ENCODE results near the gene TUFT1.
A peak's percentile ranks its signal among the peaks of the same experiment; 100 is the strongest.

Gene TUFT1

GRCh38 chr1:151611288-151611790, 71.2 kb downstream of the TUFT1 start:
- H3K4me3 Mint-ChIP-seq, result peak overlapping the region; percentile 98
- no peak for TF ChIP-seq CTCF (IDR thresholded peaks at IDR 0.05)

DNA sequence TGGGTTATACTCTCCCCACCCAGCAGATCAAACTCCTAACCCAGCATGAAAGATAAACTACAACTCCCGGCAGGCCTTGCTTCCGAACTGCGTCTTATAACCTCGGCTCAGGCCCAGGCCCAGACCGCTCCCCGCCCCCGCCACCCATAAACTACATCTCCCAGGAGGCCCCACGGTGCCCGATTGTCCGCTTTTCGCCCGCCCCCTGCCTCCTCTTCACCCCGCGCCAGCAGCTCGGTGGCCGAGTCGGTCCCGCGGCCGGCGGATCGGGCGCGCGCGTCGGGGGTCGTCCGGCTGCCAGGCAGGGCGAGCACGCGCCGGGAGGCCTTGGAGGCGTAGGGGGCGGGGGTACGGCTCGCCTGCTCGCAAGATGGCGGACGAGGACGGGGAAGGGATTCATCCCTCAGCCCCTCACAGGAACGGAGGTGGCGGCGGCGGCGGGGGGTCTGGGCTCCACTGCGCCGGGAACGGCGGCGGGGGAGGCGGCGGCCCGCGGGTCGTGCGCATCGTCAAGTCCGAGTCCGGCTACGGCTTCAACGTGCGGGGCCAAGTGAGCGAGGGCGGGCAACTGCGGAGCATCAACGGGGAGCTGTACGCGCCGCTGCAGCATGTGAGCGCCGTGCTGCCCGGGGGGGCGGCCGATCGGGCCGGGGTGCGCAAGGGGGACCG, 71.9 kb downstream of the TUFT1 start, which contains the start of gene SNX27:
TSS of gene SNX27 (plus strand) at position 219 of the 669 bp plus-strand sequence. CDS start at position 371, 152 bp downstream.
- Mint-ChIP-seq H3K4me3 (peak within 1 kb of the TSS; percentile 98), H3K9me3 (no peaks in the 10 kb centered on the region), H3K27ac (peak within 1 kb of the TSS; percentile 96), H3K4me1 (peaks cover 40% of the 10 kb centered on the region), H3K27me3 (ENCODE audit: low read depth, poor library complexity) (peaks cover 6% of the 10 kb centered on the region), H3K36me3 (ENCODE audit: low read depth) (peaks cover 6% of the 10 kb centered on the region)
- DNase-seq, result peak; percentile 95
- TF ChIP-seq CTCF (IDR thresholded peaks at IDR 0.05), result no peak

More at GRCh38 chr1:151611288-151611790, 71.2 kb downstream of the TUFT1 start:
- H3K36me3 Mint-ChIP-seq (ENCODE audit: low read depth), result peaks cover 6% of the 10 kb centered on the region
- H3K4me1 Mint-ChIP-seq, result peaks cover 40% of the 10 kb centered on the region
- H3K27me3 Mint-ChIP-seq (ENCODE audit: low read depth, poor library complexity), result peaks cover 7% of the 10 kb centered on the region
- no peak overlapping the region for H3K27ac Mint-ChIP-seq
- no peaks in the 10 kb centered on the region for H3K9me3 Mint-ChIP-seq
- no peak for DNase-seq

DNA sequence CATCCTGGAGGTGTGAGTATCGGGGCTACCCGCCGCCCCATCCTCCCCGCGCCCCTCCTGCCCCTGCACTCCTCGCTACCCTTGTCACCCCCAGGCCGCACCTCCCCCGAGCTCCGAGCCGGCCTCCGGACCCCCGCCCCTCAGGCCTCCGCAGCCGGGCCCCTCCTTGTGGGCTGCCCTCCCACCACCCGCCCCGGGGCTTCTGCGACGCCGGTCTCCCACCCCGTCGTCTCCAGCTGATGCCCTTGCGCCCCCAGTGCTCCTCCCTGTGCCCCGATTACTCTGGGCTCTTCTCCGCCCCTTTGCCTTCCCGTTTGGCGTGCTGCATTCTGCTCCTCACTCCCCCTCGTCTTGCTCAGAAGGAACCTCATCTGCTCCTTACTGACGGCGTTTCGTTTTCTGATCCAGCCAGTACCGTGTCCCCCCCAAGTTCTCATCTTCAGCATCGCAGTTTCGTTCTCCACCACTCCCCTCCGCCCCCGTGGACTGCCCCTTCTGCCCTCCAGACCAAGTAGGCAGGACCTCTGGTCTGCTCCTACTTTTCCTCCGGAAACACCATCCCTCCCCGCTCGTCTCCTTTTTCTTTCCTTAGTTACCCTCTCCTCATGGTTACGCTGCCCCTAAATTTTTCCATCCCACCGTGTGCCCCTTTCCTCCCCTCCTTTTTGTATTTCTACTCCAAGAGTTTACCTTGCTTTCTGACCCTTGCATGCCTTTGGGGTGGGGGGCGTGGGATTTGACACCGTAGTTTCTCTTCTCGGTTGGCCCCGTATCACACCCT, 72.6 kb downstream of the TUFT1 start:
- peak overlapping the region; percentile 98 for H3K4me3 Mint-ChIP-seq
- DNase-seq, result peak; percentile 50
- peaks cover 2% of the 10 kb centered on the region for H3K27me3 Mint-ChIP-seq (ENCODE audit: low read depth, poor library complexity)
- no peaks in the 10 kb centered on the region for H3K9me3 Mint-ChIP-seq
- peaks cover 6% of the 10 kb centered on the region for H3K36me3 Mint-ChIP-seq (ENCODE audit: low read depth)
- no peak for TF ChIP-seq CTCF (IDR thresholded peaks at IDR 0.05)
- H3K4me1 Mint-ChIP-seq, result peaks cover 40% of the 10 kb centered on the region
- peak overlapping the region; percentile 96 for H3K27ac Mint-ChIP-seq

DNA sequence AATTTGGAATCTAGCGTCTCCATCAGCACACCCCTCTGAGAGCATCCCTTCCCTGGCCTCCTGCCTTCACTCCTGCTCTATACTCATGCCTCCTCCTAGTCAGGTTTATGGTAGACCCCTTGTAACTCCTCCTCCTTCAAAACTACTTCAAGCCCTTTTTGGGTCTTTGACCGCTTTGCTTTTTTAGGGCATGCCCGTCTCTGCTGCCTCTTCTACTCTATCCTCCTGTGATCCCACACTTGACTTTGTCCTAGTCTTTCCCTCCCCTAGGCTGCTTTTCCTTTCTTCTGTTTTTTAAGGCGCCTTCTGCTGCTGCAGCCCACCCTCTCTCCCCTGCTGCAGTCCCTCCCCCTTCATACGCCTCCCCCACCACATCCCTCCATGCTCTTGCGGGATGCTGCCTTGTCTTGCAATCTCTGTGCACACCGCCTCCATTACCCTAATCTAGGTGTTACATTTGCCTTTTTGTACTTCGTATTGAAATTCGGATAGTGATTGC, 73.2 kb downstream of the TUFT1 start:
- Mint-ChIP-seq H3K4me1 (peaks cover 42% of the 10 kb centered on the region), H3K27ac (peak overlapping the region; percentile 96), H3K36me3 (ENCODE audit: low read depth) (peaks cover 10% of the 10 kb centered on the region), H3K27me3 (ENCODE audit: low read depth, poor library complexity) (peaks cover 5% of the 10 kb centered on the region), H3K9me3 (no peaks in the 10 kb centered on the region), H3K4me3 (peak overlapping the region; percentile 98)
- peak; percentile 26 for DNase-seq
- TF ChIP-seq CTCF (IDR thresholded peaks at IDR 0.05), result no peak

DNA sequence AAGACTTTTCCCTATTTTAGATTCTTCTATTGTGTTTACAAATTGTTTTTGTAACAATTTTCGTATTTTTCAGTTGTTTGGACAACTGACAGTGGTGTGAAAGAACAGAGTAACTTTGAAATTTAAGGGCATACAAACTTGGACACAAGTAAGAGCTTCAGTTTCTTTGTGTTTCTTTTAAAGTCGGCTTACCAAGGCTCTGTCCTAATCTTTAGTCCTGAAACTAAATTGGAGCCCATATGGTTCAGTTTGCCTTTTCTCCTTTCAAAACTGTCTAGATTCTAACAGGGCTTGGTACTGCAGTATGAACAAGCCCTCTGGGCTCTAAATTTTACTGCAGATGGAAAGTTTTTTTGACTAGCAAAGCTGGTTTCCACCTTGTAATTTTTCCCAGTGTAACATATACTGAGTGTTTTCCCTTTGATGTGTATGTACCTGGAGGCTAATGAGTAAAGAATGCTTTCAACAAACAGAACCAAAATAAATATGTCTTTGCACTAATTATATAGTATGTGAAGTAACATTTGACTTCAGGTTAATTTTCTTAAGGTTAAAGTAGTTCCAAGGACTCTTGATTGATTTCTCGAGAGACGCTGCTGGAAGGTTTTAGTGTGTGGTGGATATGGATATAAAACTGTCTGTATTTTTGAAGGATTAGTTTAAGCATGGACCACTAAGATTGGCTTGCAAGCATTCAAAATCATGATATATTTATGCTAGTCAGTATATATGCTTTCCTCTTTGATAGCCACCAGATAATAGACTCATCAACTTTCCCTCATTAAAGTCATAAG, 75.8 kb downstream of the TUFT1 start:
- peak overlapping the region; percentile 43 for H3K27ac Mint-ChIP-seq
- peaks cover 49% of the 10 kb centered on the region for H3K4me1 Mint-ChIP-seq
- H3K9me3 Mint-ChIP-seq, result no peaks in the 10 kb centered on the region
- DNase-seq, result no peak
- no peak for TF ChIP-seq CTCF (IDR thresholded peaks at IDR 0.05)
- H3K36me3 Mint-ChIP-seq (ENCODE audit: low read depth), result peaks cover 10% of the 10 kb centered on the region
- H3K27me3 Mint-ChIP-seq (ENCODE audit: low read depth, poor library complexity), result peaks cover 2% of the 10 kb centered on the region
- H3K4me3 Mint-ChIP-seq, result no peak overlapping the region
